Coronary artery (tissue), 2 donors: ENCODE results near the gene ABTB2.

Source experiments
- DNase-seq: peaks from one replicate; pipeline ENCODE4 v3.0.0-alpha.2; 2017; ENCODE audit warnings: low spot score
- H3K27ac ChIP-seq, 2 donors: fragments of 200-600 bp; sonication (generic); one replicate each; pipeline ENCODE4 v1.5.1; 2016 to 2019
- H3K4me3 ChIP-seq: fragments of 200-600 bp; sonication (generic); 2 replicates; pipeline ENCODE4 v1.5.1; 2016; ENCODE audit warnings: mild to moderate bottlenecking, moderate library complexity
- CTCF ChIP-seq: fragments of 200-600 bp; sonication (generic); IDR thresholded peaks from one replicate; pipeline ENCODE4 v1.5.1; 2019; ENCODE audit warnings: antibody characterized with exemption

Gene ABTB2

DNA sequence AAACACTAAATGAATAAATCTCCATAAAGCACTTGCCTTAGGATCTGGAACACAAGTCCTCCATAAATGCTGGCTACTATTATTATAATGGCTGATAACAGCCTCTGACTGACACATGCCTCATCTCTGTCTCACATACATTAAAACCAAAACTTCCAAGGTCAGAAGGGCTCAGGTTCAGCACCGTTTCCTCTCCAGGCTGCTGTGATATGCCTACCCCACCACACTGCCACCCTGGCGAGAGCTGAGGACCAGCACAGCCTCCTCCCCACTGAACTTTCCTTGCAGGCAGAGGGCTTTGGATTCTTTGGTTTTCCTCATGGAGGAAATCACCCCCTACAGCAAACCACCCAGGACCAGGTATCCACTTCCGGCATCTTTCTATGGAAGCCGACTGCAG, 112.8 kb downstream of the ABTB2 start:
- DNase-seq: no peak
- Histone ChIP-seq H3K27ac (no peak overlapping the region), H3K4me3 (no peak overlapping the region)
- no peak for TF ChIP-seq CTCF

DNA sequence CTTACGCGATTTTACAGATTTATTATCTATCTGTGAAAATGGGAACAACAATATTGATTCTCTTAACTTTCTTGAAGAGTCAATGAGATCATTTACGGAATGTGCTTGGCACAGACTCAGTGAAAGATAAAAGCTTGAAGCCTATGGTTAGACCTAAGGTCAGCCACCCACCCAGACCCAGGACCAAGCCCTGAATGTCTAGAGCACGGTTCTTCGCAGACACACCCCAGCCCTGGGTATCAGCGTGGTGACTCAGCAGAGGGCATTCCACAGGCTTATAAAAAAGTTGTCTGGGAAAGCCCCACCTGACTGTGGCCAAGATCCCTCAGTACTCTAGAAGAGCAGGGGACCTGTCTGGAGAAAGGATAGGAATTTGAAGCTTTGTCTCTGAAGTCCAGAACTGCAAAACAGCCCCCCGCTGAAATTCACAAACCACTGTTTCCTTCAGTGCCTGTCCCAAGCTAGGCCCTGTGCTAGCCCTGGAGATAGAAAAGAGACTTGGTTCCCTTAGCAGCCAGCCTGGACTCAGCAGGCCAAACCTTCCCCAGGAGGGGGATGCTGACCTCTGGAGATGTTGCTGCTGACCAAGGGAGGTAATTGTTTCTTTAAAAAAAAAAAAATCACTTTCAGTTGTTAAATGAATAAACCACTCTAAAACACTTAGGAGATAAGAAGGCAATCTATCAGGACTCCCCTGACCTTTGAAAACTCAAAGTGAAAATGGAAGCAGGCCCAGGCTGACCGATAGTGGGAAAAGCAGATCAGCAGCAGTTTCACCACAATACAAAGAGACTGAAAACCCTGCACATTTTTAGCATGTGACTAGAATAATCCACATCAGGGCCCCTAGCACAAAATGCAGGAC, 114.0 kb downstream of the ABTB2 start:
- Histone ChIP-seq H3K4me3 (no peak overlapping the region), H3K27ac (no peak overlapping the region)
- DNase-seq: no peak
- no peak for TF ChIP-seq CTCF

GRCh38 chr11:34242037-34242625, 115.7 kb downstream of the ABTB2 start:
- peak; percentile 67 for DNase-seq

GRCh38 chr11:34240150-34240494, 117.7 kb downstream of the ABTB2 start:
- TF ChIP-seq CTCF: no peak
- peak; percentile 45 for DNase-seq
- no peak overlapping the region for H3K27ac ChIP-seq
- no peak overlapping the region for H3K4me3 ChIP-seq

More at GRCh38 chr11:34242037-34242625, 115.7 kb downstream of the ABTB2 start:
- Histone ChIP-seq H3K27ac (no peak overlapping the region), H3K4me3 (no peak overlapping the region)
- no peak for TF ChIP-seq CTCF

DNA sequence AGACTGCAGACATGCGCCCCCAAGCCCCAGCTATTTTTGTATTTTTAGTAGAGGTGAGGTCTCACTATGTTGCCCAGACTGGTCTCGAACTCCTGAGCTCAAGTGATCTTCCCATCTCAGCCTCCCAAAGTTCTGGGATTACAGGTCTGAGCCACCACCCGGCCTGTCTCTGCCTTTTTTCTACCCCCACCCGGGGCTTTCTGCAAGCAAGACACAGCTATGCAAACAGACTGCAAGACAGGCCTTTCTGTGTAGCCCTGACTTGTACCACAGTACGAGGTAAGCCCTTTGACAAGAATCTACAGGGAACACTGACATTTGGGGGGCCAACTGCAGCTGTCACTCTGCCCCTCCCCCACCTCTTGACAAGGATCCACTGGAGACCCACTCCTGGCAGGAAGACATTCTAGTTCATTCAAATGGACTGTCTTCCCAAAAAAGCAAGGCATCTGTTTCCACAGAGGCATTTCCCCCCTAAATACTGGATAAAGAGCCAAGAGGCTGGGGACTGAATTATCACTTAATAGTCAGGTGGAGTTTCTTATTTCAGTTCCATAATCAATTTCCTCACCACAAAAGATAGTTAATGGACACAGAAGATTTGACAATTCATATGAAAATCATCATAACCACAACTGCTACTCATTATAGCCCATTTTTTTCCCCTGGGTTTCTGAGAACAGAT, 118.2 kb downstream of the ABTB2 start:
- no peak overlapping the region for H3K4me3 ChIP-seq
- peak; percentile 21 for DNase-seq
- H3K27ac ChIP-seq: no peak overlapping the region
- TF ChIP-seq CTCF: no peak

DNA sequence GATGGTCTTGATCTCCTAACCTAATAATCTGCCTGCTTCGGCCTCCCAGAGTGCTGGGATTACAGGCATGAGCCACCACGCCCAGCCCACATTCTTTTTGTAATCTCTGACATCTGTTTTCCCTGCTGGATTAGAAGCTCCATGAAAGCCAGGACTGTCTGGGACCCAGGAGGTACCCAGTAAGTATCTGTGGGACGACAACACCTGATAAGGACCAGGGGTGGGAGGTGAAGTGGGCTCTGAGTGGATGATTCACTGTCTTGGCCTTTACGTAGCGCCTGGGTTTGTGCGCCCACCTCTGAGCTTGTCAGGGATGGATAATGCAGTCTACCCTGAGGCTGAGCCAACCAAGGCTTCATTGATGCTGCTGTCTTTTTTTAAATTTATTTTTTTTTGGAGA, 118.8 kb downstream of the ABTB2 start:
- DNase-seq: peak; percentile 35
- H3K27ac ChIP-seq: no peak overlapping the region
- no peak overlapping the region for H3K4me3 ChIP-seq
- TF ChIP-seq CTCF: no peak
